GM12874 (cell line): ENCODE data around the gene SEMA3E.

ENCODE experiments used
- TF ChIP-seq, protein P1 (sequence below): IDR thresholded peaks from 2 replicates; pipeline ENCODE4 v1.5.1; 2011; ENCODE audit warnings: low read depth, mild to moderate bottlenecking, control low read depth, low read length, moderate library complexity; ENCODE audit not compliant: insufficient read depth

The SEMA3E gene

DNA sequence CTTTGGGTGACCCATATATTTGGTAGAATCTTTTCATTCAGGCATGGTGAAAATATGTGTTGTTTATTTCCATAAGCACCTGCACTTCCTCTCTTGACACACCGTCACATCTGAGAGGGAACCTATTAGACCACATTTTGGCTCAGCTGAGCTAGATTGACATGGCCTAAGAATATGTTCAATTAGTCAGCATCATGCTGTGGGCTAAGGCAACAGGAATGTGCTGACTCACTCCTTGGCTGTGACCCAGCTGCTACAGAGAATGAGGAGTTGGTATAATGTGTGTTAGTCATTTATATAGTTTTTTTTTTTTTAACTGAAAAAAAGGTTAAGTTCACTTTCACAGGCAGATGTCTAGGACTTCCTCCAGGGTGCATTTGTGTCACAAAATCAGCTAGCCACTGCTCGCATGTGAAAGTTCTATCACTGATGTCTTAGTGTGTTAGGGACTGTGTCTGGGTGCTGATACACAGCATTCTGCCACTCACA, 180.6 kb downstream of the SEMA3E start:
- TF ChIP-seq, protein P1, sequence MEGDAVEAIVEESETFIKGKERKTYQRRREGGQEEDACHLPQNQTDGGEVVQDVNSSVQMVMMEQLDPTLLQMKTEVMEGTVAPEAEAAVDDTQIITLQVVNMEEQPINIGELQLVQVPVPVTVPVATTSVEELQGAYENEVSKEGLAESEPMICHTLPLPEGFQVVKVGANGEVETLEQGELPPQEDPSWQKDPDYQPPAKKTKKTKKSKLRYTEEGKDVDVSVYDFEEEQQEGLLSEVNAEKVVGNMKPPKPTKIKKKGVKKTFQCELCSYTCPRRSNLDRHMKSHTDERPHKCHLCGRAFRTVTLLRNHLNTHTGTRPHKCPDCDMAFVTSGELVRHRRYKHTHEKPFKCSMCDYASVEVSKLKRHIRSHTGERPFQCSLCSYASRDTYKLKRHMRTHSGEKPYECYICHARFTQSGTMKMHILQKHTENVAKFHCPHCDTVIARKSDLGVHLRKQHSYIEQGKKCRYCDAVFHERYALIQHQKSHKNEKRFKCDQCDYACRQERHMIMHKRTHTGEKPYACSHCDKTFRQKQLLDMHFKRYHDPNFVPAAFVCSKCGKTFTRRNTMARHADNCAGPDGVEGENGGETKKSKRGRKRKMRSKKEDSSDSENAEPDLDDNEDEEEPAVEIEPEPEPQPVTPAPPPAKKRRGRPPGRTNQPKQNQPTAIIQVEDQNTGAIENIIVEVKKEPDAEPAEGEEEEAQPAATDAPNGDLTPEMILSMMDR, result no peak

- TF ChIP-seq, protein P1, result no peak
These were observed 181.4 kb downstream of the SEMA3E start for GRCh38 chr7:83467493-83467892.

DNA sequence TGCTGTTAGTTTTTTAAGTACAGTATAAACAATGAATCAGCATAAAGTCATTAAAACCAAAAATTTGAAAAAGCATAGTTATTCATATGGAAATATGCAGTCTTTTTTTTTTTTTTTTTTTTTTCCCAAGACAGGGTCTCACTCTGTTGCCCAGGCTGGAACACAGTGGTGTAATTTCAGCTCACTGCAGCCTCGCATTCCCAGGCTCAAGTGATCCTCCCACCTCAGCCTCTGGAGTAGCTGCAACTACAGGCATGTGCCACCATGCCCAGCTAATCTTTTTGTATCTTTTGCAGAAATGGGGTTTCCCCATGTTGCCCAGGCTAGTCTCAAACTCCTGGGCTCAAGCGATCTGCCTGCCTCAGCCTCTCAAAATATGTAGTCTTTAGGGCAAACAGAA, 182.0 kb downstream of the SEMA3E start:
- TF ChIP-seq, protein P1, result no peak

- TF ChIP-seq, protein P1, result no peak
These were observed 182.6 kb downstream of the SEMA3E start for GRCh38 chr7:83466187-83466923.

DNA sequence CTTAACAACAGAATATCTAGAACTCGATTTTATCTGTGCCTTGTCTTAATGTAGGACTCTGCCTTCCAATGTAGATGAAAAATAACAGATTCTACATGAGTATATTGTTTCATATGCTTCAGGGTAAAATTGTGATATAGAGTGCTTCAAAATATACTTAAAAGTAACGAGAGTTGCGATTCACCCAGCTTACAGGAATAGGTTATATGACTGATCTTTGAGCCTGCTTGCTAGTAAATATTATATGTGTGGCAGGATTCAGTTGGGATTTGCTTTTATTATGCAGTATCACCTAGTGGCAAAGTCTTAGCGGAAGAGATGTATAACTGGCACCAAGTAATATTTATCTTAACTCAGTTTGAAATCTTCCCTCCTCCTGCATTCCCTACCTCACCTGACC, 183.3 kb downstream of the SEMA3E start:
- TF ChIP-seq, protein P1, result no peak

DNA sequence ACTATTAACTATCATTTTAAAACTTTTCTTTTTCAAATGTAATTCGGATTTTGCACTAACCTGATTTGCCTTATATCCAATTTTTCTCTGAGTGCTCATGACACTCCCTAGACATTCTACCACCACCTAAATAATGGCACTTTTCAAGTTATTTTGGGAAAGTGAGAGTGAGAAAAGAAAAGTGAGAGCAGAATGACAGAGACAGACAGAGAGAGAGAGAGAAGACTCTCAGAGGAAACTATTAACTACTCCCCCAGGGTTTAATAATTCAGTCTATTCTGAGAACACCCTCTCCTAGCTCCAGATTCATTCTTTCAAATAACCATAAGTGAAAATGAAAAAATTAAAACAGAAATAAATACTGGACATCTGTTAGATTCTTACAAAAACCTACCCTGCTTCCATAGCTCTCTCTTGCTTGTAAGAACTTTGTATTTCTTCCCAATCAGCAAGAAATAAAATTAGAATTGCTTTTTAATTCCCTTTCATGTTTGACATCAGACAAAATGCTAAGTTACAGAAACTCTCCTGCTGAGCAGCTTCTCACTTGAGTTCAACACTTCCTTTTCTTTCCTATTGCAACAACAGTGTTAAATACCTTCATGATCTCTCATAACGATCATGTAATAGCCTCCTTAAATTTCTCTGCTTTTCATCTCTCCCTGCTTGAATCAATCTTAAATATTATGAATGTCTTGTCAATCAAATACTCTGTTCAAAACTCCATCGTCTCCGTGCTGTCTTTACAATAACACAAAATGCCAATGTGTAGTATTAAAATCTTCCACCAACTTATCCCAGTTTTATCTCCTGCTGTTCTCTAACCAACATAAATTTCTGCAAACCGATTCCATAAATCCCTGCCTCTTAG, 191.7 kb downstream of the SEMA3E start:
- TF ChIP-seq, protein P1, result no peak

GRCh38 chr7:83456413-83456812, 192.5 kb downstream of the SEMA3E start:
- TF ChIP-seq, protein P1, result no peak
